GM19351 (cell line): ENCODE results near the gene CEP131.
"Not testable (repeated sequence)": the region's sequence is repeated elsewhere in the genome, so short reads cannot be mapped to it uniquely, and the experiment has no call there.

ENCODE experiments used
- ATAC-seq: cut with Tn5 transposase; IDR thresholded peaks from one replicate; pipeline ENCODE4 v1.9.1; 2021; ENCODE audit warnings: mild to moderate bottlenecking, moderate library complexity; ENCODE audit not compliant: unreplicated experiment

Gene CEP131

DNA sequence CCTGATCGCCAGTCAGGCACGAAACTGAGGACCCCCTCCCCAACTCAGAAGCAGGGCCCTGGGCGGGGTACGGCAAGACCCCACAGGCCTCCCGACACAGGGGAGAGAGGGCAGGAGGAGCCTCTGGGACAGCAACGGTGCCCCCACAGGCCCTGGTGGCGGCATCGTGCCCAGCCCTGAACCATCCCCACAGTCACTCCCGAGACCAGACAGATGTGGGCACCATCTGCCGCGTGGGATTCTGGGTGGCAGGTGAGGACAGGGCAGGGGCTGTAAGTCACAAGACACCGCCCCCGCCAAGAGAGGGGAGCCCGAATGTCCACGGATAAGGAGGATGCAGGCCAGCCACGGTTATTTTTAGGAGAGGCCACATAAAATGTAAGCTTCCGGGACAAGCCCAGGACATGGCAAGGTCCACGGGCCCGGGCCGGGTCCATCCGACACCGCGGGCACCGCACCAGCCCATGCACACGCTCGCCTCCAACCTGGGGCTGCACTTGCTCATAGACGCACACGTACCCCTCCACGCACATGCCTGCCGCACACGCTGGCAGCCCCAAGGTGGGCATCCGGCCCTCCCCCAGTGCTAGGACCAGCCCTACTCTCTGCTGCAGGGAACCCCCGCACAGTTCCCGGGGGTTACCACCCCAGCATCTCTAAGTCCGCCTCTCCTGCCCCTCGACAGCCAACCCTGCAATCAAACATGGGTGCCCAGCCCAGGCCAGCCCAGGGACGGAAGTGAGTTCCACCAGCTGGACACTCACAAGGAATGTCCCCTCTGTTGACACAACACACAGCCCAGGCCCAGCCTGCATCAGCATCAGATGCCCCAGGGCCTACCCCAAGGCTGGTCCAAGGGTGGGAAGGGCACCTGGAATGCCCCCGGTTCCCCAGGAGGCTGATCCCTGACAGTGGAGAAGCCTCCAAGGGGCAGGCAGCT lies 65.6 kb downstream of the CEP131 start:
- ATAC-seq, result no peak

DNA sequence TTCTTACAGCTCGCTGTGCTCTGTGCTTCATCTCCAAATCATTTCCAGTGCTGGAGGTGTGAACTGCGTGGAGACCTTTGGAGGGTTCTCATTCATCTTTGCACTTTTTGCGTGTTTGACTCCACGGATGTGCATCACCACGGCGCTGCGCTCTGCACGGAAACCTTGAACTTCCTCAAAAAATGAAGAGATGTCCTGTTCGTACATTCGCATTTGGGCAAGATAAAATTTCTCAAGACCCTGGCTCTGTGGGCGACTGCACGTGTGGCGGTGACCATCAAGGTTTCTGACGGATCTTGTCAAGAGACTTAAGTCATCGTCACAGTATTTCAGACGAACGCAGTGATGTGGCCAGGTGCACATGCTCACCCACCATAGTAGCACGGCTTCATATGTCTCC lies 67.8 kb downstream of the CEP131 start:
- ATAC-seq, result no peak

DNA sequence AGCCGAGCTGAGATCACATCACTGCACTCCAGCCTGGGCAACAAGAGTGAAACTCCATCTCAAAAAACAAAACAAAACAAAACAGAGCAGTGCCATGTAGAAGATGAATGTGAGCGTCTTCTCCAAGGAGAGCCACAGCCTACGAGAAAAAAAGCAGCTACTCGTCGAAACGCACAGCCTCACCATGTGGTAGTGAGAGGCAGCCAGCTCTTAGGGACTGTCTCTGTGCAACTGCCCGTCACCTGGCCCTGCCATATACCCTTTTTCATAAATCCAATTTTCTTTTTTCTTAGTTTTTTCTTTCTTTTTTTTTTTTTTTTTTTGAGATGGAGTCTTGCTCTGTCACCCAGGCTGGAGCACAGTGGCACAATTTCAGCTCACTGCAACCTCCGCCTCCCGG lies 68.7 kb downstream of the CEP131 start:
- not testable (repeated sequence) for ATAC-seq

DNA sequence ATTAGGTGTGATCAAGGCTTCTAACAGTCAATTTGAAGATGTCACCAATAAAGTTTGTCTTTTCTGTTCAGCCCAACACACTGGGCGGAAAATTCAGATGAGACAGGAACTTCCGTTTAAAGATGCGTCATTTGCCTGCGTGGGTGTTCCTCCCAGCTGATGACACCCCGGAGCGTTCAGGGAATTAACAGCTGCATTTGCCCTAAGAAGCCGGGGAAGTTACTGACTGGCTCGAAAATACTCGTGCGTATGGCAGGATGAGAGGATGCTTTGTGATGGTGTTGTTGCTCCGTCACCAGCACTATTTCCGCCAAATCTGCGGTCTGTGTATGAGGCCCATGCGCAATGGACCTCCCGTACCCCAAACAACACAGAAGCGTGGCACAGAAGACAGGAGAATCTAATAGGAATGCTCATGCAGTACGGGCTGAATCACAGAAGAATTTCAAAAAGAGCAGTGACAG lies 69.4 kb downstream of the CEP131 start:
- ATAC-seq, result no peak

DNA sequence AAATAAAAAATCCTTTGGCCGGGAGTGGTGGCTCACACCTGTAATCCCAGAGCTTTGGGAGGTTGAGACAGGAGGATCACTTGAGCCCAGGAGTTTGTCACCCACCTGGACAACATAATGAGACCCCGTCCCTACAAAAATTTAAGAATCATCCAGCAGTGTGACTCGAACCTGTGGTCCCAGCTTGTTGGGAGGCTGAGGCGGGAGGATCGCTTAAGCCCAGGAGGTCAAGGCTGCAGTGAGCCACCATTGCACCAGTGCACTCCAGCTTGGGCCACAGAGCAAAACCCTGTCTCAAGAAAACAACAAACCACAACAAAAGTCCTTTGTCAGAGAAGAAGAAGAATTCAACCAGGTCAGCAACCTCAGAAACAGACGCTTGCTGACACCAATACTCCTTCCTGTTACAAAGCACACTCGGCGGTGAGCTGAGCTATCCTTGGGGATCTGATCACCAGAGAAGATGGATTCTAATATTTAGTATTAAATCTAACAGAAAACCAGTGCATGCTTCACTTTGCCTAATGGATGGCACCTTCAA lies 70.4 kb downstream of the CEP131 start:
- ATAC-seq, result no peak

DNA sequence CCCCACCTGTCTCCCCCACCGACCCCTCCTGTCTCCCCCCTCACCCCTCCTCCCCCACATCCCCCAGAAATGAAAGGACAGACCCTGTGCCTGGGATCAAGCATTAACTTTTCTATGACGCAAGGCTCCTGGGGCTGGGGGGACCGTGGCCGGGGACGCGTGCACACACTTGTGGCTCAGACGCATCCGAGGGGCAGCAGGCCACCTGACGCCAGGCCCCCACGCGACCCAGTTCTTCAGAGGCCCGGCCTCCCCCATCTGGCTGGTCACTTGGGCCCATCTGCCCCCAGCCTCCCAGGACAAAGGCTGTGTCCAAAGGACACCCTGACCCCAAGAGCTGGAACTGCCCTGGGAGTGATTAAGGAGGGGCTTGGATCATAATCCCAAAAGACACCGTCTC lies 71.5 kb downstream of the CEP131 start:
- ATAC-seq, result no peak

DNA sequence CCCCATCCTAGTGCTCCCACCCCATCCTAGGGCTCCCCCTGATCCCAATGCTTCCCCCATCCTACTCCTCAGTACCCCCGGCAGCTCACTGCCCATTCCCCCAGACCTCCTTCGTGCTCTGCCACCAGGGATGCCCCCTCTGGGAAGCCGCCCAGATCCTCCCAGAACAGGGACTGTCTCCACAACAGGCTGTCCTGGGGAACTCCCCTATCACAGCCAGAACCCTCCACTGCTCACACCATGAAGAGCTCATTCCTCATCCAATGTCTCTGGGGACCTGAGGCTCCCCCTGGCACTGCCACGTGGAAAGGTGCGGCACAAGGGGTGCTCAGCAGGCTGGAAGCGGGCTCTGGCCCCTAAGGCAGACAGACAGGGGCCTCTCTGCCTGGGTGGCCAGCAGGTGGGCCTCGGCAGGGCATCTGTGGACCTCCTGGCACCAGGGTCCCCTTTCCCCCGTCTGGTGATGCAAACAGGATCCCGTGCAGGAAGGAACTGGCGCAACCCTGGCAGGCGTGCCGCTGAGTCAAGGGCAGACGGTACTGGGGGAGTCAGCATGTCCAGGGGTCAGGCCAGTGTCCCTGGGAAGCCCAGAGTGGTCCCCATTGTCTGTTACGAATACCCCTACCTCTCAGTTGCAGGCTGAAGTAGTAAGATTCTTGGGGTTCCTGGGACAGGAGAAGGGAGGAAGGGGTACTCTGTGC lies 72.2 kb downstream of the CEP131 start:
- ATAC-seq, result no peak

DNA sequence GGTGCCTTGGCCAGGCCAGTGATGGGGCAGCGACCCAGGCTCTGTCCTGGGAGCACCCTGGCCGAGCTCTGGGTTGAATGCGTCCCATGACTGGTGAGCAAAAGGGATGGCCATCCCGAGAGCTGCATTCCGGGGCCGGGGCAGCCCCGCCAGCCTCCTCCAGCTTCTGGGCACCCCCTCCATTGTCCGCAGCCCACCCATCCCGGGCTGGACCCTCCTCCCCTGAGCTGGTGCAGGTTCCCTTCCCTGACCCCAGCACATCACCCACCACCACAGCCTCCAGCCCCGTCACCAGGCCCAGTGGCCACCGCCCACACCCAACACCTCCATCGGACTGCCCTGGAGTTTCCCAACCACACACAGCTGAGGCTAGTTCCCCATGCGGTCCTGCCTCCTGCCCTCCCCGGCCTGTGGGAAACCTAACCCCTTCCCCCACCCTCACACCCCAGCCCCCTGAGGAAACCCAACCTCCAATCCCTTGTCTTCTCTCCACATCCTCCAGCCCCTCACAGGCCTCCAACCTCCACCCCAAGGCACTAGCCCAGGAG lies 73.7 kb downstream of the CEP131 start:
- ATAC-seq, result no peak

DNA sequence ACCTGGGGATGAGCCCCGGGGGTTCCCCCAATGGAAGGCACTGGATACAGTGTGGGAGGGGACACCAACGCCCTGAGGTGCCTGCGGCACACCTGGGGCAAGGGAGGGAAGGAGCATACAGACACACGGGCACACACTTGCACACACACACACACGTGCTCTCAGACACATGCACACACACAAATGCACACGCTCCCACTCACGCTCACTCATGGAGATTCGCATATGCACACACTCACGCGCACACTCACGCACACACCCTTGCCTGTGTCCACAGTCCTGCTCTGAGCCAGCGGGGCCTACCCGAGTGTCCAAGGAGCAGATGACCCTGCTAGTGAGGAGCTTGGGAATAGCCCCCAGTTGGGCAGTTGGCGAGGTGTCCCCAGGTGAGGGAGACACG lies 74.2 kb downstream of the CEP131 start:
- no peak for ATAC-seq

DNA sequence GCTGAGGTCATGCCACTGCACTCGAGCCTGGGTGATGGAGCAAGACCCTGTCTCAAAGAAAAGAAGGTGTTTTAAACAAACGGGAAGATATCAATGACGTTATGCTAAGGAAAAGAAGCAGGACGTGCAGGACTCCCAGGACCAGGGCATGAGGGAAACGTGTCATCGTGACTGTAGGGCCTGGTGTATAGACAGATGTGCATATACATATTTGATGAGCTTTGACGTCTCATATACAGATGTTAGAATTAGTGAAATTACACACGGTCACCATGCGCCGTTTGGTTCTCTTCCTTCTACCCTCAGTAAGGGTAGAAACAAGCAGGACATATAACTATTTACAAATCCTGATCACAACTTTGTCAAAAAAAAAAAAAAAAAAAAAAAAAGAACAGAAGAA lies 75.1 kb downstream of the CEP131 start:
- ATAC-seq, result no peak

DNA sequence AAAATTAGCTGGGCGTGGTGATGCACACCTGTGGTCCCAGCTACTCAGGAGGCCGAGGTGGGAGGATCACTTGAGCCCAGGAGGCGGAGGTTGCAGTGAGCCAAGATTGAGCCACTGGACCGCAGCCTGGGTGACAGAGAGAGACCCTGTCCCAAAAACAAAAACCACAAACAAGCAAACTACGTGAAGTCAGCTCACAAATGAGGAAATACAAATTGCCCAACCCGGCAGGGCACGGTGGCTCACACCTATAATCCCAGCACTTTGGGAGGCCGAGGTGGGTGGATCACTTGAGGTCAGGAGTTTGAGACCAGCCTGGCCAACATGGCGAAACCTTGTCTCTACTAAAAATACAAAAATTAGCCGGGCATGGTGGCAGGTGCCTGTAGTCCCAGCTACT lies 76.6 kb downstream of the CEP131 start:
- ATAC-seq, result not testable (repeated sequence)

DNA sequence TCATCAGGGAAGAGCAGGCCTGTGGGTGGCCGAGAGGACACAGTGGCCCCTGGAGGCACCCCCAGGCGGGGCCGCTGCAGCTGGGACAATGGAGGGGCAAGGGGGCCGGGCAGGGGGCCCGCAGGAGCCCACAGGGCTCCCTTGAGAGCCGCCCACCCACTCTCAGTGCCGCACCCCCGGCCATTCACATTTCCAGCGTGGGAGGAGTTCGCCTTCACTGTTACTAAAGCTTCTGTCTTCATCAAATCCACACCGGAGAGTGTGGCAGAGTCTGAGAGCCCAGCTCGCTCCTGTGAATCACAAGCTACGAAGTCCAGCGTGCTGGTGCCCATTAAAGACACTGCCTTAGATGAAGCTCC lies 78.4 kb downstream of the CEP131 start:
- ATAC-seq, result no peak

DNA sequence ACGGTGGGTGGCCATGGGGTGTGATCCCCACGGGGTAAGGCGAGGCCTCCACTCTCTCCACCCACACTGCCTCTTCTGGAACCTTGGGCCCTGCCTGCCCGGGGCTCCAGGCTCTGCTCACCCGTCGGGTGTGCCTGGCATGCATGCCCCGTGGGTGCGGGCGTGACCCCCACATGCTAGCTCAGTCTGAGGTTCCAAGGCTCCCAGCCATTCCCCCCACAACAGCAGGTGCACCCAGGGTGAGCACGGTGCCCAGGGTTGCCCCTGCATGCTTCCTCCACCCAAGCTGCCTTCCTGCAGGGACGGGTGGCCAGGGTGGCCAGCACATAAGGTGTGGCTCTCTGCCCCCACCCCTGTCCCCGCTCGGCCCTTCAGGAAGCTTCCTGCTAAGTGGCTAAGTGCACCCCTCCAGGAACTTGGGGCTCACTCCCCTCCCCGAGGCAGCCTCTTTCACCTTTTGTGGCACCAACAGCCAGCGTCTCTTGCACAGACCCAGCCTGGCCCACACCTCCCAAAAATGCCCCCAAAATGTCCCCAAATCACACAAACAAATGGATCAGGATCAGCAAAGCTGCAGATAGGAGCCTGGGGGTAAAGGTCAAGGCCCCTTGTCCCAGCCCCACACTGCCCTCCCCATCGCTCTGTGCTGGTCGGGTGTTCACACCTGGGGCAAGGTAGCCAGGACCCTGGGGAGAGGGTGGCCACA lies 78.9 kb downstream of the CEP131 start:
- ATAC-seq, result no peak

DNA sequence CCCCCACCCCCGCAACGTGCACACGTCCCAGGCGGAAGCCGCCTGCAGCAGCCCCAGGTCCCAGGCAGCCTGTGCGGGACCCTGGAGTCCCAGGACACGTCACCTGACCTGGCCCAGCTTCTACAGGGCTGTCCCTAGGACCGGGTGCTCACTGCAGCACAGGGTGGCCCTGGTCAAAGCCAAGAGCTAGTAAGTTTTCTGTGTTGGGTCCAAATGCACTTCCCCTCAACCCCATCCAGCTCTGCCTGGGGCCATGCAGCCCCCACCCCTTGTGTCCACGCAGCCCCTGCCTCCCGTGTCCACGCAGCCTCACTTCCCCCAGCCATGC lies 79.6 kb downstream of the CEP131 start:
- no peak for ATAC-seq

DNA sequence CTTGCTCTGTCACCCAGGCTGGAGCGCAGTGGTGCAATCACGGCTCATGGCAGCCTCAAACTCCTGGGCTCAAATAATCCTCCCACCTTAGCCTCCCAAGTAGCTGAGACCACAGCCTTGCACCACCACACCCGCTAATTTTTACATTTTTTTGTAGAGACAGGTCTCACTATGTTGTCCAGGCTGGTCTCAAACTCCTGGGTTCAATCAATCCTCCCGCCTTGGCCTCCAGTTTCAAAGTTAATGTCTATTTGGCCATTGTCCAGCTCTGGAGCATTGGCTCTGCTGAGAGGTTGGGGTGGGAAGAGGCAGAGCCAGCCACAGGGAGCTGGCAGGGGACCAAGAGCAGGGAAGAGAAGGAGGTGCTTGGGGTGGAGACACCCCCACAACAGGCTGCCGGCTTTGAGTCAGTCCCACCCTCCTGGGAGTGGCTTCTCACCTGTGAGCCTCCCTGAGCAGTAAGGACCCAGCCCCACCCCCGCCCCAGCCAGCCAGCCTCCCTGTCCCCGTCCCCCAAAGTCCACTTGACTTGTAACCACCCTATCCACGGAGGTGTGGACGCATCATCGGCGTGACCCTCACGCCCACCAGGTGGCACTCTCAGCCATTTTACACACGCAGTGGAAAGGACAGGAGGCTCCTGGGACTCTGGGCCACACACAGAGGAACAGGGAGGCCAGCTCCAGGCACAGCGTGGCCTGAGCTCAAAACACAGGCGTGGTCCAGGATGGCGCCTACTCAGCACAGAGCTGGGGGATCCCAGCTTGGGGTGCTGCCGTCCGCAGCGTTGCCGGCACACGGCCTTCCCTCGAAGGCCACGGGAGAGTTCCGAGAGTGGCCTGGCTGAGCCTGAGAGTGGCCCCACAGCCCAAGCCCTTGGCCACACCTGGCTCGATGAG lies 80.2 kb downstream of the CEP131 start:
- ATAC-seq, result no peak

DNA sequence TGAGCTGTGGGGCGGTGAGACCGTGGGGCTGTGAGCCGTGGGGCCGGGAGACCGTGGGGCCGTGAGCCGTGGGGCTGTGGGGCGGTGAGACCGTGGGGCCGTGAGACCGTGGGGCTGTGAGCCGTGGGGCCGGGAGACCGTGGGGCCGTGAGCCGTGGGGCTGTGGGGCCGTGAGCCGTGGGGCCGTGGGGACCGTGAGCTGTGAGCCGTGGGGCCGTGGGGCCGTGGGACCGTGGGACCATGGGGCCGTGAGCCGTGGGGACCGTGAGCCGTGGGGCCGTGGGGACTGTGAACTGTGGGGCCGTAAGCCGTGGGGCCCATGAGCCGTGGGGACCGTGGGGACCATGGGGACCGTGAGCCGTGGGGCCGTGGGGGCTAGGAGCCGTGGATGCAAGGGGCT lies 82.1 kb downstream of the CEP131 start:
- no peak for ATAC-seq

DNA sequence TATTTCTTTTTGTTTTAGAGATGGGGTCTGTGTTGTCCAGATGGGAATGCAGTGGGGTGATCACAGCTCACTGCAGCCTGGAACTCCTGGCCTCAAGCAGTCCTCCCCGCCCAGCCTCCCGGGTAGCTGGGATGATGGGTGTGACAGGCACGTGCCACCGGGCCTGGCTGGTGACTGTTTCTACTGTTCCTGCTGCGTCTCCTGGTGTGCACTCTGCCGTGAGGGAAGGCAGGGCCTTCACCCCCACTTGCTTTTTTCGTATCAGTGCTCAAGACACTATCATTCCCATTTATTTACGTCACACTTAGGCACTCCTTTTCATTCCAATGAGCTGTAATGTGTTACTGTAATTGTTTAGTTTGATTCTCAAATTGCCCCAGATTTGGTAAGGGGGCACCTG lies 82.7 kb downstream of the CEP131 start:
- no peak for ATAC-seq
